Measurements from ENCODE around the gene BDH1.

DNA sequence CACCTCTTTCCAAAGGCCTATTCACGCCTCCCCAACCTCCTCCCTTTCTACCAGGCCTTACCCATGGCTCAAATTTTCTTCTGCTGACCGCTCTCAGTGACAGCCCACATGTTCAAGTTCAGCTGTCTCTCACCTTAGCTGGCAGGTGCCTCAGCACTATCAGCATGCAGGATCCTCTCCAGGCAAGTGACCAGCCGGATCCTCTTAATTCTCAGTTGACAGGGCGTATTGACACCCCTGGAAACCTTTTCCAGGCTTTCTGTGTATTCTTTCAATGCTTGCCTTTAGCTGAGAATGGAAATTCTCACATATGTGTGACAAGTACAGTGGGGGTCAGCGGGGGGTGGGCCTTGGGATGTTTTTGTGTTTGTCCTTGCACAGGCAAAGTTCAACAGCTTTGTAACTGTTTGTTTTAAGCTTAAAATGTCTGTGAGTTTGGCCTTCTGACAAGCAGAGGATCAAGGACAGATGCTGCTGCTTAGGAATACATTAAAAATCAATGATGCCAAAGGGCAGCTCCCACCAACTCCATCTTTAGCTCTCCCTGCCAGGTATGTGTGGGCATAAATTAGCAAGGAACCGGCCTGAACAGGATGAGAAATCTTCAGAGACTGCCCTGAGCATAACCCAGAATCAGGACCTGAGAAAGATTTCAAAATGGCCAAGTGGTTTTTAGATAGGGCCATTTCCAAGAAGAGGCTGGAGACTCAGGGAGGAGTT, 17.4 kb upstream of the BDH1 start:
- TF ChIP-seq, protein P1, sequence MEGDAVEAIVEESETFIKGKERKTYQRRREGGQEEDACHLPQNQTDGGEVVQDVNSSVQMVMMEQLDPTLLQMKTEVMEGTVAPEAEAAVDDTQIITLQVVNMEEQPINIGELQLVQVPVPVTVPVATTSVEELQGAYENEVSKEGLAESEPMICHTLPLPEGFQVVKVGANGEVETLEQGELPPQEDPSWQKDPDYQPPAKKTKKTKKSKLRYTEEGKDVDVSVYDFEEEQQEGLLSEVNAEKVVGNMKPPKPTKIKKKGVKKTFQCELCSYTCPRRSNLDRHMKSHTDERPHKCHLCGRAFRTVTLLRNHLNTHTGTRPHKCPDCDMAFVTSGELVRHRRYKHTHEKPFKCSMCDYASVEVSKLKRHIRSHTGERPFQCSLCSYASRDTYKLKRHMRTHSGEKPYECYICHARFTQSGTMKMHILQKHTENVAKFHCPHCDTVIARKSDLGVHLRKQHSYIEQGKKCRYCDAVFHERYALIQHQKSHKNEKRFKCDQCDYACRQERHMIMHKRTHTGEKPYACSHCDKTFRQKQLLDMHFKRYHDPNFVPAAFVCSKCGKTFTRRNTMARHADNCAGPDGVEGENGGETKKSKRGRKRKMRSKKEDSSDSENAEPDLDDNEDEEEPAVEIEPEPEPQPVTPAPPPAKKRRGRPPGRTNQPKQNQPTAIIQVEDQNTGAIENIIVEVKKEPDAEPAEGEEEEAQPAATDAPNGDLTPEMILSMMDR (IDR thresholded peaks at IDR 0.05; ENCODE audit: poor library complexity, severe bottlenecking) = no peak
- no peak for TF ChIP-seq POLR2AphosphoS5 (IDR thresholded peaks at IDR 0.05)
- no peak for TF ChIP-seq EP300 (conservative IDR thresholded peaks at IDR 0.05; ENCODE audit: poor library complexity, severe bottlenecking)
- TF ChIP-seq TAF1 (IDR thresholded peaks at IDR 0.05; ENCODE audit: low read depth) = no peak
- TF ChIP-seq, protein P2, sequence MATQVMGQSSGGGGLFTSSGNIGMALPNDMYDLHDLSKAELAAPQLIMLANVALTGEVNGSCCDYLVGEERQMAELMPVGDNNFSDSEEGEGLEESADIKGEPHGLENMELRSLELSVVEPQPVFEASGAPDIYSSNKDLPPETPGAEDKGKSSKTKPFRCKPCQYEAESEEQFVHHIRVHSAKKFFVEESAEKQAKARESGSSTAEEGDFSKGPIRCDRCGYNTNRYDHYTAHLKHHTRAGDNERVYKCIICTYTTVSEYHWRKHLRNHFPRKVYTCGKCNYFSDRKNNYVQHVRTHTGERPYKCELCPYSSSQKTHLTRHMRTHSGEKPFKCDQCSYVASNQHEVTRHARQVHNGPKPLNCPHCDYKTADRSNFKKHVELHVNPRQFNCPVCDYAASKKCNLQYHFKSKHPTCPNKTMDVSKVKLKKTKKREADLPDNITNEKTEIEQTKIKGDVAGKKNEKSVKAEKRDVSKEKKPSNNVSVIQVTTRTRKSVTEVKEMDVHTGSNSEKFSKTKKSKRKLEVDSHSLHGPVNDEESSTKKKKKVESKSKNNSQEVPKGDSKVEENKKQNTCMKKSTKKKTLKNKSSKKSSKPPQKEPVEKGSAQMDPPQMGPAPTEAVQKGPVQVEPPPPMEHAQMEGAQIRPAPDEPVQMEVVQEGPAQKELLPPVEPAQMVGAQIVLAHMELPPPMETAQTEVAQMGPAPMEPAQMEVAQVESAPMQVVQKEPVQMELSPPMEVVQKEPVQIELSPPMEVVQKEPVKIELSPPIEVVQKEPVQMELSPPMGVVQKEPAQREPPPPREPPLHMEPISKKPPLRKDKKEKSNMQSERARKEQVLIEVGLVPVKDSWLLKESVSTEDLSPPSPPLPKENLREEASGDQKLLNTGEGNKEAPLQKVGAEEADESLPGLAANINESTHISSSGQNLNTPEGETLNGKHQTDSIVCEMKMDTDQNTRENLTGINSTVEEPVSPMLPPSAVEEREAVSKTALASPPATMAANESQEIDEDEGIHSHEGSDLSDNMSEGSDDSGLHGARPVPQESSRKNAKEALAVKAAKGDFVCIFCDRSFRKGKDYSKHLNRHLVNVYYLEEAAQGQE (IDR thresholded peaks at IDR 0.05; ENCODE audit: borderline replicate concordance) = no peak
- TF ChIP-seq SMC3 (conservative IDR thresholded peaks at IDR 0.05; ENCODE audit: poor library complexity) = no peak
- TF ChIP-seq EZH2 (IDR thresholded peaks at IDR 0.05; ENCODE audit: borderline replicate concordance, insufficient read depth, low read length, poor library complexity, severe bottlenecking) = no peak
- TF ChIP-seq RAD21 (conservative IDR thresholded peaks at IDR 0.05) = no peak
- TF ChIP-seq MXI1 (conservative IDR thresholded peaks at IDR 0.05; ENCODE audit: poor library complexity, severe bottlenecking) = no peak
